Endodermal cell (in vitro differentiated cells): ENCODE results near the gene ROBO1. TPM values are rescaled to one million over a fixed set of nuclear protein-coding genes. Genes with fewer than 3 reads are reported as not detected.

Experiments used
- DNase-seq: peaks from one replicate; pipeline ENCODE4 v3.0.0-alpha.2; 2017
- H3K27ac ChIP-seq: 2 replicates; pipeline ENCODE4 v1.5.1; 2013; ENCODE audit warnings: mild to moderate bottlenecking, low read depth, low read length, moderate library complexity
- H3K27me3 ChIP-seq: 2 replicates; pipeline ENCODE4 v1.6.1; 2013; ENCODE audit warnings: mild to moderate bottlenecking, low read length, moderate library complexity; ENCODE audit not compliant: insufficient read depth, control insufficient read depth, poor library complexity, severe bottlenecking
- H3K36me3 ChIP-seq: 2 replicates; pipeline ENCODE4 v1.7.0; 2013; ENCODE audit warnings: mild to moderate bottlenecking, low read length, moderate library complexity; ENCODE audit not compliant: control insufficient read depth, insufficient read depth
- H3K4me1 ChIP-seq: one replicate; pipeline ENCODE4 v1.7.0; 2013; ENCODE audit warnings: low read length; ENCODE audit not compliant: control insufficient read depth, insufficient read depth
- H3K4me3 ChIP-seq: 2 replicates; pipeline ENCODE4 v1.5.1; 2013; ENCODE audit warnings: mild to moderate bottlenecking, low read length, moderate library complexity
- H3K9ac ChIP-seq: 2 replicates; pipeline ENCODE4 v1.6.1; 2013; ENCODE audit warnings: mild to moderate bottlenecking, low read length, moderate library complexity; ENCODE audit not compliant: poor library complexity, severe bottlenecking; ENCODE audit errors: extremely low read depth
- H3K9me3 ChIP-seq: 2 replicates; pipeline ENCODE4 v1.6.1; 2013; ENCODE audit warnings: mild to moderate bottlenecking, low read length, moderate library complexity; ENCODE audit not compliant: control insufficient read depth
- H3K27ac Mint-ChIP-seq: 2 replicates; pipeline ENCODE4 v1.8.0; 2020; ENCODE audit warnings: mixed read lengths
- H3K27me3 Mint-ChIP-seq: 2 replicates; pipeline ENCODE4 v1.8.0; 2021; ENCODE audit warnings: mild to moderate bottlenecking, mixed read lengths; ENCODE audit not compliant: insufficient read depth
- H3K36me3 Mint-ChIP-seq: 2 replicates; pipeline ENCODE4 v1.8.0; 2020; ENCODE audit warnings: low read depth, mixed read lengths
- H3K4me1 Mint-ChIP-seq: 2 replicates; pipeline ENCODE4 v1.8.0; 2020; ENCODE audit warnings: mixed read lengths
- H3K4me3 Mint-ChIP-seq: 2 replicates; pipeline ENCODE4 v1.8.0; 2020; ENCODE audit warnings: mild to moderate bottlenecking, moderate library complexity, mixed read lengths
- H3K9me3 Mint-ChIP-seq: 2 replicates; pipeline ENCODE4 v1.8.0; 2020; ENCODE audit warnings: mild to moderate bottlenecking, mixed read lengths
- CTCF ChIP-seq: fragments of 200-600 bp; sonication (generic); conservative IDR thresholded peaks from 2 replicates; pipeline ENCODE4 v1.5.0; 2021; ENCODE audit warnings: antibody characterized with exemption, mild to moderate bottlenecking
- WGBS, 2 experiments: methylation state at CpG; one replicate each; pipeline versions ENCODE4 v1.1.5 to v1.1.7; 2013; ENCODE audit warnings: missing lambda C conversion rate in 2 of 2, mixed read lengths in 1 of 2; ENCODE audit not compliant: insufficient coverage in 1 of 2, insufficient read length in 1 of 2; 5-methylcytosine and 5-hydroxymethylcytosine counted together
- total RNA-seq, 2 donors: library from RNA; stranded (reverse); fragmentation: NEBNext Ultra II Directional in 1 of 2; extraction: Animal tissue kit (Norgen Biotek cat#: 25700) in 1 of 2; gene quantifications; 2 replicates in 1 of 2; 3 replicates in 1 of 2; pipeline ENCODE4 v1.2.1, GENCODE V29; 2021

The ROBO1 gene
- total RNA-seq, 2 donors from 2014 or later: 74.8 to 75.9 TPM

GRCh38 chr3:78736863-78737262, 1030.9 kb downstream of the ROBO1 start:
- no peaks in the 10 kb centered on the region for H3K4me1 Mint-ChIP-seq
- no peaks in the 10 kb centered on the region for H3K27me3 Mint-ChIP-seq
- 98 to 100% methylated on average over 2 of the region's 2 CpGs for WGBS, 2 experiments
- DNase-seq: no peak
- Histone ChIP-seq H3K27me3 (no peaks in the 10 kb centered on the region), H3K9ac (no peak overlapping the region), H3K4me3 (no peak overlapping the region), H3K36me3 (no peaks in the 10 kb centered on the region), H3K27ac (no peak overlapping the region), H3K9me3 (no peaks in the 10 kb centered on the region), H3K4me1 (no peaks in the 10 kb centered on the region)
- no peaks in the 10 kb centered on the region for H3K36me3 Mint-ChIP-seq
- no peak overlapping the region for H3K27ac Mint-ChIP-seq
- no peak overlapping the region for H3K4me3 Mint-ChIP-seq
- no peak for TF ChIP-seq CTCF
- no peaks in the 10 kb centered on the region for H3K9me3 Mint-ChIP-seq

- Histone ChIP-seq H3K9me3 (no peaks in the 10 kb centered on the region), H3K9ac (no peak overlapping the region), H3K36me3 (no peaks in the 10 kb centered on the region), H3K27ac (no peak overlapping the region), H3K4me3 (no peak overlapping the region), H3K27me3 (no peaks in the 10 kb centered on the region), H3K4me1 (no peaks in the 10 kb centered on the region)
- Mint-ChIP-seq H3K4me3 (no peak overlapping the region), H3K27me3 (no peaks in the 10 kb centered on the region), H3K4me1 (peaks cover 6% of the 10 kb centered on the region), H3K36me3 (no peaks in the 10 kb centered on the region), H3K9me3 (no peaks in the 10 kb centered on the region), H3K27ac (no peak overlapping the region)
- no peak for DNase-seq
- TF ChIP-seq CTCF: no peak
- 90 to 100% methylated on average over 2 to 3 of the region's 3 CpGs for WGBS, 2 experiments
These were observed 1033.7 kb downstream of the ROBO1 start for GRCh38 chr3:78734048-78734637.

- Mint-ChIP-seq H3K9me3 (no peaks in the 10 kb centered on the region), H3K4me3 (no peak overlapping the region), H3K27me3 (no peaks in the 10 kb centered on the region), H3K27ac (no peak overlapping the region), H3K36me3 (no peaks in the 10 kb centered on the region), H3K4me1 (peaks cover 17% of the 10 kb centered on the region)
- Histone ChIP-seq H3K9me3 (no peaks in the 10 kb centered on the region), H3K9ac (no peak overlapping the region), H3K36me3 (no peaks in the 10 kb centered on the region), H3K4me3 (no peak overlapping the region), H3K27ac (peak overlapping the region; percentile 16), H3K4me1 (no peaks in the 10 kb centered on the region), H3K27me3 (no peaks in the 10 kb centered on the region)
- TF ChIP-seq CTCF: no peak
- DNase-seq: no peak
- WGBS, 2 experiments: 81% methylated on average over 1 of the region's 1 CpG; no CpG with 5 or more reads in 1 of the 2 experiments
These were observed 1034.9 kb downstream of the ROBO1 start for GRCh38 chr3:78732893-78733292.
